Measurements from ENCODE around the gene CARD11. TPM values are rescaled to one million over a fixed set of nuclear protein-coding genes. Genes with fewer than 3 reads are reported as not detected.

CARD11 gene
- polyA plus RNA-seq, 1 donor = 4.8 TPM

- Histone ChIP-seq H3K27me3 (ENCODE audit: control insufficient read depth, insufficient read depth, low read length) (no peaks in the 10 kb centered on the region), H3K4me3 (ENCODE audit: low read length) (no peak overlapping the region), H3K9me3 (ENCODE audit: control insufficient read depth, low read depth, low read length) (no peaks in the 10 kb centered on the region), H3K4me1 (ENCODE audit: control insufficient read depth, insufficient read depth, low read length) (no peaks in the 10 kb centered on the region), H3K27ac (ENCODE audit: low read length) (no peak overlapping the region), H3K36me3 (ENCODE audit: control insufficient read depth, insufficient read depth, low read length) (no peaks in the 10 kb centered on the region)
- WGBS (ENCODE audit: insufficient coverage, low lambda C conversion rate) = no CpG with 5 or more reads among the region's 7 CpGs
- no peak for DNase-seq
Observed at GRCh38 chr7:2927592-2927991, 116.1 kb downstream of the CARD11 start.

- DNase-seq = no peak
- Histone ChIP-seq H3K4me3 (ENCODE audit: low read length) (no peak overlapping the region), H3K27ac (ENCODE audit: low read length) (no peak overlapping the region), H3K9me3 (ENCODE audit: control insufficient read depth, low read depth, low read length) (no peaks in the 10 kb centered on the region), H3K4me1 (ENCODE audit: control insufficient read depth, insufficient read depth, low read length) (no peaks in the 10 kb centered on the region), H3K36me3 (ENCODE audit: control insufficient read depth, insufficient read depth, low read length) (no peaks in the 10 kb centered on the region), H3K27me3 (ENCODE audit: control insufficient read depth, insufficient read depth, low read length) (no peaks in the 10 kb centered on the region)
- no CpG with 5 or more reads among the region's 8 CpGs for WGBS (ENCODE audit: insufficient coverage, low lambda C conversion rate)
Observed at GRCh38 chr7:2926896-2927405, 116.7 kb downstream of the CARD11 start.

GRCh38 chr7:2926120-2926895 lies 117.4 kb downstream of the CARD11 start:
- no peak for DNase-seq
- Histone ChIP-seq H3K36me3 (ENCODE audit: control insufficient read depth, insufficient read depth, low read length) (no peaks in the 10 kb centered on the region), H3K9me3 (ENCODE audit: control insufficient read depth, low read depth, low read length) (no peaks in the 10 kb centered on the region), H3K27ac (ENCODE audit: low read length) (no peak overlapping the region), H3K4me1 (ENCODE audit: control insufficient read depth, insufficient read depth, low read length) (no peaks in the 10 kb centered on the region), H3K4me3 (ENCODE audit: low read length) (no peak overlapping the region), H3K27me3 (ENCODE audit: control insufficient read depth, insufficient read depth, low read length) (no peaks in the 10 kb centered on the region)
- WGBS (ENCODE audit: insufficient coverage, low lambda C conversion rate) = no CpG with 5 or more reads among the region's 18 CpGs

GRCh38 chr7:2924866-2925840 lies 118.5 kb downstream of the CARD11 start:
- H3K36me3 ChIP-seq (ENCODE audit: control insufficient read depth, insufficient read depth, low read length) = no peaks in the 10 kb centered on the region
- no peak overlapping the region for H3K27ac ChIP-seq (ENCODE audit: low read length)
- H3K4me1 ChIP-seq (ENCODE audit: control insufficient read depth, insufficient read depth, low read length) = no peaks in the 10 kb centered on the region
- no peak for DNase-seq
- WGBS (ENCODE audit: insufficient coverage, low lambda C conversion rate) = 94% methylated on average over 2 of the region's 22 CpGs
- no peaks in the 10 kb centered on the region for H3K27me3 ChIP-seq (ENCODE audit: control insufficient read depth, insufficient read depth, low read length)
- H3K4me3 ChIP-seq (ENCODE audit: low read length) = no peak overlapping the region
- H3K9me3 ChIP-seq (ENCODE audit: control insufficient read depth, low read depth, low read length) = no peaks in the 10 kb centered on the region

- Histone ChIP-seq H3K4me1 (ENCODE audit: control insufficient read depth, insufficient read depth, low read length) (no peaks in the 10 kb centered on the region), H3K4me3 (ENCODE audit: low read length) (no peak overlapping the region), H3K9me3 (ENCODE audit: control insufficient read depth, low read depth, low read length) (no peaks in the 10 kb centered on the region), H3K27ac (ENCODE audit: low read length) (no peak overlapping the region), H3K36me3 (ENCODE audit: control insufficient read depth, insufficient read depth, low read length) (no peaks in the 10 kb centered on the region), H3K27me3 (ENCODE audit: control insufficient read depth, insufficient read depth, low read length) (no peaks in the 10 kb centered on the region)
- DNase-seq = no peak
- WGBS (ENCODE audit: insufficient coverage, low lambda C conversion rate) = no CpG with 5 or more reads among the region's 17 CpGs
Observed at GRCh38 chr7:2923886-2924574, 119.6 kb downstream of the CARD11 start.

- H3K36me3 ChIP-seq (ENCODE audit: control insufficient read depth, insufficient read depth, low read length) = no peaks in the 10 kb centered on the region
- H3K9me3 ChIP-seq (ENCODE audit: control insufficient read depth, low read depth, low read length) = no peaks in the 10 kb centered on the region
- DNase-seq = no peak
- WGBS (ENCODE audit: insufficient coverage, low lambda C conversion rate) = no CpG with 5 or more reads among the region's 17 CpGs
- H3K4me1 ChIP-seq (ENCODE audit: control insufficient read depth, insufficient read depth, low read length) = no peaks in the 10 kb centered on the region
- no peaks in the 10 kb centered on the region for H3K27me3 ChIP-seq (ENCODE audit: control insufficient read depth, insufficient read depth, low read length)
- no peak overlapping the region for H3K4me3 ChIP-seq (ENCODE audit: low read length)
- no peak overlapping the region for H3K27ac ChIP-seq (ENCODE audit: low read length)
Observed at GRCh38 chr7:2923291-2923781, 120.3 kb downstream of the CARD11 start.

- Histone ChIP-seq H3K4me1 (ENCODE audit: control insufficient read depth, insufficient read depth, low read length) (no peaks in the 10 kb centered on the region), H3K36me3 (ENCODE audit: control insufficient read depth, insufficient read depth, low read length) (no peaks in the 10 kb centered on the region), H3K27me3 (ENCODE audit: control insufficient read depth, insufficient read depth, low read length) (no peaks in the 10 kb centered on the region), H3K4me3 (ENCODE audit: low read length) (no peak overlapping the region), H3K9me3 (ENCODE audit: control insufficient read depth, low read depth, low read length) (no peaks in the 10 kb centered on the region), H3K27ac (ENCODE audit: low read length) (no peak overlapping the region)
- DNase-seq = no peak
- no CpG with 5 or more reads among the region's 15 CpGs for WGBS (ENCODE audit: insufficient coverage, low lambda C conversion rate)
Observed at GRCh38 chr7:2922866-2923265, 120.8 kb downstream of the CARD11 start.

GRCh38 chr7:2922348-2922691 lies 121.3 kb downstream of the CARD11 start:
- H3K4me3 ChIP-seq (ENCODE audit: low read length) = no peak overlapping the region
- no CpG with 5 or more reads among the region's 19 CpGs for WGBS (ENCODE audit: insufficient coverage, low lambda C conversion rate)
- DNase-seq = no peak
- H3K27me3 ChIP-seq (ENCODE audit: control insufficient read depth, insufficient read depth, low read length) = no peaks in the 10 kb centered on the region
- H3K36me3 ChIP-seq (ENCODE audit: control insufficient read depth, insufficient read depth, low read length) = no peaks in the 10 kb centered on the region
- no peaks in the 10 kb centered on the region for H3K4me1 ChIP-seq (ENCODE audit: control insufficient read depth, insufficient read depth, low read length)
- no peaks in the 10 kb centered on the region for H3K9me3 ChIP-seq (ENCODE audit: control insufficient read depth, low read depth, low read length)
- no peak overlapping the region for H3K27ac ChIP-seq (ENCODE audit: low read length)

GRCh38 chr7:2921653-2922347 lies 121.9 kb downstream of the CARD11 start:
- Histone ChIP-seq H3K4me1 (ENCODE audit: control insufficient read depth, insufficient read depth, low read length) (no peaks in the 10 kb centered on the region), H3K27me3 (ENCODE audit: control insufficient read depth, insufficient read depth, low read length) (no peaks in the 10 kb centered on the region), H3K36me3 (ENCODE audit: control insufficient read depth, insufficient read depth, low read length) (no peaks in the 10 kb centered on the region), H3K4me3 (ENCODE audit: low read length) (no peak overlapping the region), H3K27ac (ENCODE audit: low read length) (no peak overlapping the region), H3K9me3 (ENCODE audit: control insufficient read depth, low read depth, low read length) (no peaks in the 10 kb centered on the region)
- 78% methylated on average over 1 of the region's 13 CpGs for WGBS (ENCODE audit: insufficient coverage, low lambda C conversion rate)
- no peak for DNase-seq
